SK-N-MC (cell line): Measurements from ENCODE around the gene FBXW7.

Source experiments
- EZH2 ChIP-seq: fragments of 200-600 bp; sonication (generic); IDR thresholded peaks from one replicate; pipeline ENCODE4 v1.6.1; 2017; ENCODE audit warnings: antibody characterized with exemption
- FOXP2 ChIP-seq: optimal IDR thresholded peaks from 2 replicates; pipeline ENCODE3; 2011; ENCODE audit warnings: mild to moderate bottlenecking, moderate library complexity; ENCODE audit not compliant: insufficient read depth; ENCODE audit errors: extremely low read length, control extremely low read depth
- POLR2AphosphoS5 ChIP-seq: IDR thresholded peaks from 2 replicates; pipeline ENCODE4 v1.6.1; 2012; ENCODE audit warnings: mild to moderate bottlenecking, low read depth, low read length, borderline replicate concordance

- no peak for TF ChIP-seq POLR2AphosphoS5
- no peak for TF ChIP-seq EZH2
- no peak for TF ChIP-seq FOXP2
Observed at GRCh38 chr4:152427981-152428380, 107.9 kb downstream of the FBXW7 start.
